K562 (cell line): ENCODE measurements around the gene CCDC106. TPM values are rescaled to one million over a fixed set of nuclear protein-coding genes. Genes with fewer than 3 reads are reported as not detected.
A peak's percentile ranks its signal among the peaks of the same experiment; 100 is the strongest.

ENCODE experiments used
- CBFA2T2 ChIP-seq: fragments of 450-650 bp; conservative IDR thresholded peaks from 2 replicates; pipeline ENCODE4 v1.6.1; 2017; ENCODE audit warnings: mild to moderate bottlenecking
- CBX5 ChIP-seq: IDR thresholded peaks from 2 replicates; pipeline ENCODE4 v1.6.1; 2014; ENCODE audit warnings: low read depth, borderline replicate concordance
- GABPB1 ChIP-seq: sonication (generic); formaldehyde crosslinking; IDR thresholded peaks from 2 replicates; pipeline ENCODE4 v1.8.0; 2022; ENCODE audit warnings: mild to moderate bottlenecking, missing genetic modification reagents
- KDM1A ChIP-seq, 2 experiments: fragments of 450-650 bp; IDR thresholded peaks; 2 replicates each; pipeline ENCODE4 v1.6.1; 2016; ENCODE audit warnings: mild to moderate bottlenecking in 2 of 2
- KLF1 ChIP-seq: fragments of 450-650 bp; IDR thresholded peaks from 2 replicates; pipeline ENCODE4 v1.6.1; 2016; ENCODE audit warnings: missing genetic modification characterization, missing compliant biosample characterization
- MEF2D ChIP-seq: conservative IDR thresholded peaks from 2 replicates; pipeline ENCODE4 v1.6.1; 2016; ENCODE audit warnings: low read depth, missing genetic modification characterization, missing compliant biosample characterization
- POLR2AphosphoS5 ChIP-seq: IDR thresholded peaks from 2 replicates; pipeline ENCODE4 v1.6.1; 2011; ENCODE audit warnings: mild to moderate bottlenecking, low read depth, low read length, moderate library complexity; ENCODE audit not compliant: control insufficient read depth, insufficient read depth
- TEAD4 ChIP-seq, 2 experiments: sonication (generic) in 1 of 2; formaldehyde crosslinking in 1 of 2; IDR thresholded peaks; 2 replicates each; pipeline versions ENCODE4 v1.6.1 to v1.8.0; 2012 to 2022; ENCODE audit warnings: borderline replicate concordance in 1 of 2, inconsistent platforms in 1 of 2, low read length in 1 of 2, mild to moderate bottlenecking in 1 of 2, missing genetic modification reagents in 1 of 2
- TFAM ChIP-seq: fragments of 250-450 bp; sonication (Bioruptor Pico); conservative IDR thresholded peaks from 2 replicates; pipeline ENCODE4 v1.5.0; 2021; ENCODE audit warnings: mild to moderate bottlenecking, moderate library complexity
- TSC22D4 ChIP-seq: fragments of 450-650 bp; IDR thresholded peaks from 2 replicates; pipeline ENCODE4 v1.6.1; 2016; ENCODE audit warnings: missing genetic modification characterization, missing biosample characterization, control low read depth
- ZC3H8 ChIP-seq: fragments of 450-650 bp; IDR thresholded peaks from 2 replicates; pipeline ENCODE4 v1.6.1; 2017
- ZFPM2 ChIP-seq: fragments of 250-450 bp; sonication (Bioruptor Pico); IDR thresholded peaks from 2 replicates; pipeline ENCODE4 v1.5.1; 2022; ENCODE audit warnings: mild to moderate bottlenecking
- ZNF263 ChIP-seq: sonication (generic); formaldehyde crosslinking; IDR thresholded peaks from 2 replicates; pipeline ENCODE4 v1.8.0; 2022; ENCODE audit warnings: mild to moderate bottlenecking, missing genetic modification reagents, borderline replicate concordance
- ZSCAN32 ChIP-seq: fragments of 450-650 bp; formaldehyde crosslinking; IDR thresholded peaks from 2 replicates; pipeline ENCODE4 v1.4.0; 2020; ENCODE audit warnings: mild to moderate bottlenecking, moderate library complexity
- polyA plus RNA-seq, 8 experiments: library from polyadenylated mRNA; depleted of rRNA in 4 of 8; stranded (reverse) in 5 of 8; unstranded in 3 of 8; fragments of >200 nt; fragmentation: Nextera tagmentation in 2 of 8; fragmentation: Illumina TruSeq in 1 of 8; extraction: Ambion mirVana in 2 of 8; extraction: Trizol in 1 of 8; gene quantifications; 2 replicates each; pipeline versions ENCODE4 v1.2.1 to v1.2.3, GENCODE V29; 2011 to 2014; ENCODE audit warnings: inconsistent platforms in 1 of 8, missing spikeins in 1 of 8
- total RNA-seq, 7 experiments: library from RNA; depleted of rRNA in 6 of 7; stranded (reverse); fragments of >200 nt in 6 of 7; fragmentation: Illumina TruSeq in 2 of 7; extraction: Trizol in 2 of 7; gene quantifications; 2 replicates each; pipeline versions ENCODE4 v1.2.1 to v1.2.3, GENCODE V29; 2011 to 2021; ENCODE audit warnings: low replicate concordance in 1 of 7
- TF ChIP-seq, protein P1 (sequence below): fragments of 200-800 bp; sonication (Bioruptor generic); IDR thresholded peaks from 2 replicates; pipeline ENCODE4 v1.6.1; 2016; ENCODE audit warnings: missing genetic modification characterization, missing compliant biosample characterization
- TF ChIP-seq, protein P2 (sequence below): sonication (generic); formaldehyde crosslinking; IDR thresholded peaks from 2 replicates; pipeline ENCODE4 v1.8.1; 2023; ENCODE audit warnings: mild to moderate bottlenecking, missing genetic modification reagents
- TF ChIP-seq, protein P3 (sequence below): fragments of 450-650 bp; IDR thresholded peaks from 2 replicates; pipeline ENCODE4 v1.6.1; 2017; ENCODE audit warnings: antibody characterized with exemption

Gene CCDC106
- total and polyA plus RNA-seq, 9 of the 15 experiments (the other 6 are each of a cell fraction or from before 2014, with no cell fraction given) = 0.10 to 27.5 (median 15.0) TPM; not detected in 1

DNA sequence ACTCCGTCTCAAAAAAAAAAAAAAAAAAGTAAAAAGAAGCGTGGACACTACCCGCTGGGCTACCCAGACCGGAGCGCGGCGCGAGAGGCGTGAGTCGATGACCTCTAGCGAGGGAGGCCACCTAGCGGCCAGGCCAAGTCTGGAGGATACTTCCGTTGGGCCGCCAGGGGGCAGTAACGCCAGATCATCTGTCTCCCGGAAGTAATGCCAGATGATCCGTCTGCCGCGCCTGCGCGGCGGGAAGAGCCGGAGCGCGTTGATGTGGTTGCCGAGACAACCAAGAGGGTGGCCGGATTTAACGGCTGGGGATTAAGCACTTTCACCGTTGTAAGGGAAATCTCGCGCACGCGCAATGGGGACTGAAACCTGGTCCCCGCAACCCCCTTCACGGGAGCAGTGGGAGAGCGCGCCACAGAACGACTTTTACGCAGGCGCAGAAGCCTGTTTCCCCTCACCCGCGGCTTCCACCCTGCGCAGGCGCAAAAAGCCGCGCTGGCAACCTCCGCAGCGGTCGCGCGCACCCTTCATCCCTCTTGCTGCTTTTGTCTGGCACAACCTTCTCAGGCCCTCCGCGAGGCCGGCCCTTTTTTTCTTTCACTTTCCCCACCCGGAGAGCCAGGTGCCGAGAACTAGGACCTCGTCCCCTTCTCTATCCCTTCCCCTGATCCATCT lies 5.8 kb downstream of the CCDC106 start (continued):
- TF ChIP-seq KDM1A (IDR thresholded peaks at IDR 0.05) = no peak
- TF ChIP-seq TFAM (CRISPR knock-in tag) = no peak
- TF ChIP-seq TSC22D4 (tag) = no peak
- TF ChIP-seq, protein P1, sequence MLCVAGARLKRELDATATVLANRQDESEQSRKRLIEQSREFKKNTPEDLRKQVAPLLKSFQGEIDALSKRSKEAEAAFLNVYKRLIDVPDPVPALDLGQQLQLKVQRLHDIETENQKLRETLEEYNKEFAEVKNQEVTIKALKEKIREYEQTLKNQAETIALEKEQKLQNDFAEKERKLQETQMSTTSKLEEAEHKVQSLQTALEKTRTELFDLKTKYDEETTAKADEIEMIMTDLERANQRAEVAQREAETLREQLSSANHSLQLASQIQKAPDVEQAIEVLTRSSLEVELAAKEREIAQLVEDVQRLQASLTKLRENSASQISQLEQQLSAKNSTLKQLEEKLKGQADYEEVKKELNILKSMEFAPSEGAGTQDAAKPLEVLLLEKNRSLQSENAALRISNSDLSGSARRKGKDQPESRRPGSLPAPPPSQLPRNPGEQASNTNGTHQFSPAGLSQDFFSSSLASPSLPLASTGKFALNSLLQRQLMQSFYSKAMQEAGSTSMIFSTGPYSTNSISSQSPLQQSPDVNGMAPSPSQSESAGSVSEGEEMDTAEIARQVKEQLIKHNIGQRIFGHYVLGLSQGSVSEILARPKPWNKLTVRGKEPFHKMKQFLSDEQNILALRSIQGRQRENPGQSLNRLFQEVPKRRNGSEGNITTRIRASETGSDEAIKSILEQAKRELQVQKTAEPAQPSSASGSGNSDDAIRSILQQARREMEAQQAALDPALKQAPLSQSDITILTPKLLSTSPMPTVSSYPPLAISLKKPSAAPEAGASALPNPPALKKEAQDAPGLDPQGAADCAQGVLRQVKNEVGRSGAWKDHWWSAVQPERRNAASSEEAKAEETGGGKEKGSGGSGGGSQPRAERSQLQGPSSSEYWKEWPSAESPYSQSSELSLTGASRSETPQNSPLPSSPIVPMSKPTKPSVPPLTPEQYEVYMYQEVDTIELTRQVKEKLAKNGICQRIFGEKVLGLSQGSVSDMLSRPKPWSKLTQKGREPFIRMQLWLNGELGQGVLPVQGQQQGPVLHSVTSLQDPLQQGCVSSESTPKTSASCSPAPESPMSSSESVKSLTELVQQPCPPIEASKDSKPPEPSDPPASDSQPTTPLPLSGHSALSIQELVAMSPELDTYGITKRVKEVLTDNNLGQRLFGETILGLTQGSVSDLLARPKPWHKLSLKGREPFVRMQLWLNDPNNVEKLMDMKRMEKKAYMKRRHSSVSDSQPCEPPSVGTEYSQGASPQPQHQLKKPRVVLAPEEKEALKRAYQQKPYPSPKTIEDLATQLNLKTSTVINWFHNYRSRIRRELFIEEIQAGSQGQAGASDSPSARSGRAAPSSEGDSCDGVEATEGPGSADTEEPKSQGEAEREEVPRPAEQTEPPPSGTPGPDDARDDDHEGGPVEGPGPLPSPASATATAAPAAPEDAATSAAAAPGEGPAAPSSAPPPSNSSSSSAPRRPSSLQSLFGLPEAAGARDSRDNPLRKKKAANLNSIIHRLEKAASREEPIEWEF = no peak
- peak; percentile 95 for TF ChIP-seq GABPB1 (CRISPR knock-in tag)
- TF ChIP-seq ZC3H8 = no peak
- no peak for TF ChIP-seq CBFA2T2
- TF ChIP-seq TEAD4 (IDR thresholded peaks at IDR 0.05; ENCODE audit: low read length) = 0 out of 2 replicates have a peak, but pooled peaks have one; percentile 40
- TF ChIP-seq TEAD4 (CRISPR knock-in tag; IDR thresholded peaks at IDR 0.05; ENCODE audit: borderline replicate concordance) = no peak
- TF ChIP-seq CBX5 = 0 out of 2 replicates have a peak, but pooled peaks have one; percentile 47
- TF ChIP-seq, protein P2, sequence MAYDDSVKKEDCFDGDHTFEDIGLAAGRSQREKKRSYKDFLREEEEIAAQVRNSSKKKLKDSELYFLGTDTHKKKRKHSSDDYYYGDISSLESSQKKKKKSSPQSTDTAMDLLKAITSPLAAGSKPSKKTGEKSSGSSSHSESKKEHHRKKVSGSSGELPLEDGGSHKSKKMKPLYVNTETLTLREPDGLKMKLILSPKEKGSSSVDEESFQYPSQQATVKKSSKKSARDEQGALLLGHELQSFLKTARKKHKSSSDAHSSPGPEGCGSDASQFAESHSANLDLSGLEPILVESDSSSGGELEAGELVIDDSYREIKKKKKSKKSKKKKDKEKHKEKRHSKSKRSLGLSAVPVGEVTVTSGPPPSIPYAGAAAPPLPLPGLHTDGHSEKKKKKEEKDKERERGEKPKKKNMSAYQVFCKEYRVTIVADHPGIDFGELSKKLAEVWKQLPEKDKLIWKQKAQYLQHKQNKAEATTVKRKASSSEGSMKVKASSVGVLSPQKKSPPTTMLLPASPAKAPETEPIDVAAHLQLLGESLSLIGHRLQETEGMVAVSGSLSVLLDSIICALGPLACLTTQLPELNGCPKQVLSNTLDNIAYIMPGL (CRISPR knock-in tag) = peak; percentile 93; the same call in 1 of the 2 replicates
- TF ChIP-seq ZSCAN32 = no peak
- TF ChIP-seq KLF1 (tag) = peak; percentile 71
- TF ChIP-seq, protein P3, sequence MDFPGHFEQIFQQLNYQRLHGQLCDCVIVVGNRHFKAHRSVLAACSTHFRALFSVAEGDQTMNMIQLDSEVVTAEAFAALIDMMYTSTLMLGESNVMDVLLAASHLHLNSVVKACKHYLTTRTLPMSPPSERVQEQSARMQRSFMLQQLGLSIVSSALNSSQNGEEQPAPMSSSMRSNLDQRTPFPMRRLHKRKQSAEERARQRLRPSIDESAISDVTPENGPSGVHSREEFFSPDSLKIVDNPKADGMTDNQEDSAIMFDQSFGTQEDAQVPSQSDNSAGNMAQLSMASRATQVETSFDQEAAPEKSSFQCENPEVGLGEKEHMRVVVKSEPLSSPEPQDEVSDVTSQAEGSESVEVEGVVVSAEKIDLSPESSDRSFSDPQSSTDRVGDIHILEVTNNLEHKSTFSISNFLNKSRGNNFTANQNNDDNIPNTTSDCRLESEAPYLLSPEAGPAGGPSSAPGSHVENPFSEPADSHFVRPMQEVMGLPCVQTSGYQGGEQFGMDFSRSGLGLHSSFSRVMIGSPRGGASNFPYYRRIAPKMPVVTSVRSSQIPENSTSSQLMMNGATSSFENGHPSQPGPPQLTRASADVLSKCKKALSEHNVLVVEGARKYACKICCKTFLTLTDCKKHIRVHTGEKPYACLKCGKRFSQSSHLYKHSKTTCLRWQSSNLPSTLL = no peak
- peak; percentile 38 for TF ChIP-seq POLR2AphosphoS5
- no peak for TF ChIP-seq ZFPM2
- peak; percentile 69; the same call in 1 of the 2 replicates for TF ChIP-seq ZNF263 (CRISPR knock-in tag)
- 0 out of 2 replicates have a peak, but pooled peaks have one; percentile 21 for TF ChIP-seq MEF2D
